Measurements from ENCODE around the gene TET2. TPM values are rescaled to one million over a fixed set of nuclear protein-coding genes. Genes with fewer than 3 reads are reported as not detected.

TET2 gene
- total RNA-seq, 1 donor from 2014 or later, result 30.0 TPM

- DNase-seq (no peak), ATAC-seq (no peak)
- Histone ChIP-seq H3K36me3 (peaks cover 61% of the 10 kb centered on the region), H3K27ac (no peak overlapping the region), H3K4me3 (no peak overlapping the region), H3K27me3 (no peaks in the 10 kb centered on the region), H3K4me1 (no peaks in the 10 kb centered on the region), H3K9me3 (no peaks in the 10 kb centered on the region)
- intact Hi-C loops (cut with DNase I), result no loop called here
- TF ChIP-seq, protein P1, sequence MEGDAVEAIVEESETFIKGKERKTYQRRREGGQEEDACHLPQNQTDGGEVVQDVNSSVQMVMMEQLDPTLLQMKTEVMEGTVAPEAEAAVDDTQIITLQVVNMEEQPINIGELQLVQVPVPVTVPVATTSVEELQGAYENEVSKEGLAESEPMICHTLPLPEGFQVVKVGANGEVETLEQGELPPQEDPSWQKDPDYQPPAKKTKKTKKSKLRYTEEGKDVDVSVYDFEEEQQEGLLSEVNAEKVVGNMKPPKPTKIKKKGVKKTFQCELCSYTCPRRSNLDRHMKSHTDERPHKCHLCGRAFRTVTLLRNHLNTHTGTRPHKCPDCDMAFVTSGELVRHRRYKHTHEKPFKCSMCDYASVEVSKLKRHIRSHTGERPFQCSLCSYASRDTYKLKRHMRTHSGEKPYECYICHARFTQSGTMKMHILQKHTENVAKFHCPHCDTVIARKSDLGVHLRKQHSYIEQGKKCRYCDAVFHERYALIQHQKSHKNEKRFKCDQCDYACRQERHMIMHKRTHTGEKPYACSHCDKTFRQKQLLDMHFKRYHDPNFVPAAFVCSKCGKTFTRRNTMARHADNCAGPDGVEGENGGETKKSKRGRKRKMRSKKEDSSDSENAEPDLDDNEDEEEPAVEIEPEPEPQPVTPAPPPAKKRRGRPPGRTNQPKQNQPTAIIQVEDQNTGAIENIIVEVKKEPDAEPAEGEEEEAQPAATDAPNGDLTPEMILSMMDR (IDR thresholded peaks at IDR 0.05), result no peak
These were observed 127.8 kb downstream of the TET2 start for GRCh38 chr4:105274504-105274903.

- Histone ChIP-seq H3K27ac (no peak overlapping the region), H3K36me3 (peaks cover 41% of the 10 kb centered on the region), H3K9me3 (no peaks in the 10 kb centered on the region), H3K4me1 (no peaks in the 10 kb centered on the region), H3K4me3 (no peak overlapping the region), H3K27me3 (no peaks in the 10 kb centered on the region)
- DNase-seq (no peak), ATAC-seq (no peak)
- TF ChIP-seq, protein P1 (IDR thresholded peaks at IDR 0.05), result no peak
- intact Hi-C loops (cut with DNase I), result no loop called here
These were observed 129.9 kb downstream of the TET2 start for GRCh38 chr4:105276361-105277104.

DNA sequence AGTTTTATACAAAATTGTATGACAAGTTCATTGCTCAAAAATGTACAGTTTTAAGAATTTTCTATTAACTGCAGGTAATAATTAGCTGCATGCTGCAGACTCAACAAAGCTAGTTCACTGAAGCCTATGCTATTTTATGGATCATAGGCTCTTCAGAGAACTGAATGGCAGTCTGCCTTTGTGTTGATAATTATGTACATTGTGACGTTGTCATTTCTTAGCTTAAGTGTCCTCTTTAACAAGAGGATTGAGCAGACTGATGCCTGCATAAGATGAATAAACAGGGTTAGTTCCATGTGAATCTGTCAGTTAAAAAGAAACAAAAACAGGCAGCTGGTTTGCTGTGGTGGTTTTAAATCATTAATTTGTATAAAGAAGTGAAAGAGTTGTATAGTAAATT lies 131.0 kb downstream of the TET2 start:
- DNase-seq (no peak), ATAC-seq (no peak)
- intact Hi-C loops (cut with DNase I), result no loop called here
- Histone ChIP-seq H3K4me3 (no peak overlapping the region), H3K27me3 (no peaks in the 10 kb centered on the region), H3K9me3 (no peaks in the 10 kb centered on the region), H3K4me1 (no peaks in the 10 kb centered on the region), H3K27ac (no peak overlapping the region), H3K36me3 (peaks cover 29% of the 10 kb centered on the region)
- TF ChIP-seq, protein P1 (IDR thresholded peaks at IDR 0.05), result no peak

DNA sequence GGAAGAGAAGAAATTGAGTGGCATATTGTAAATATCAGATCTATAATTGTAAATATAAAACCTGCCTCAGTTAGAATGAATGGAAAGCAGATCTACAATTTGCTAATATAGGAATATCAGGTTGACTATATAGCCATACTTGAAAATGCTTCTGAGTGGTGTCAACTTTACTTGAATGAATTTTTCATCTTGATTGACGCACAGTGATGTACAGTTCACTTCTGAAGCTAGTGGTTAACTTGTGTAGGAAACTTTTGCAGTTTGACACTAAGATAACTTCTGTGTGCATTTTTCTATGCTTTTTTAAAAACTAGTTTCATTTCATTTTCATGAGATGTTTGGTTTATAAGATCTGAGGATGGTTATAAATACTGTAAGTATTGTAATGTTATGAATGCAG lies 132.6 kb downstream of the TET2 start:
- H3K27me3 ChIP-seq, result no peaks in the 10 kb centered on the region
- ATAC-seq (no peak), DNase-seq (no peak)
- H3K9me3 ChIP-seq, result no peaks in the 10 kb centered on the region
- peaks cover 23% of the 10 kb centered on the region for H3K36me3 ChIP-seq
- TF ChIP-seq, protein P1 (IDR thresholded peaks at IDR 0.05), result no peak
- H3K4me1 ChIP-seq, result no peaks in the 10 kb centered on the region
- intact Hi-C loops (cut with DNase I), result no loop called here
- H3K4me3 ChIP-seq, result no peak overlapping the region
- no peak overlapping the region for H3K27ac ChIP-seq

DNA sequence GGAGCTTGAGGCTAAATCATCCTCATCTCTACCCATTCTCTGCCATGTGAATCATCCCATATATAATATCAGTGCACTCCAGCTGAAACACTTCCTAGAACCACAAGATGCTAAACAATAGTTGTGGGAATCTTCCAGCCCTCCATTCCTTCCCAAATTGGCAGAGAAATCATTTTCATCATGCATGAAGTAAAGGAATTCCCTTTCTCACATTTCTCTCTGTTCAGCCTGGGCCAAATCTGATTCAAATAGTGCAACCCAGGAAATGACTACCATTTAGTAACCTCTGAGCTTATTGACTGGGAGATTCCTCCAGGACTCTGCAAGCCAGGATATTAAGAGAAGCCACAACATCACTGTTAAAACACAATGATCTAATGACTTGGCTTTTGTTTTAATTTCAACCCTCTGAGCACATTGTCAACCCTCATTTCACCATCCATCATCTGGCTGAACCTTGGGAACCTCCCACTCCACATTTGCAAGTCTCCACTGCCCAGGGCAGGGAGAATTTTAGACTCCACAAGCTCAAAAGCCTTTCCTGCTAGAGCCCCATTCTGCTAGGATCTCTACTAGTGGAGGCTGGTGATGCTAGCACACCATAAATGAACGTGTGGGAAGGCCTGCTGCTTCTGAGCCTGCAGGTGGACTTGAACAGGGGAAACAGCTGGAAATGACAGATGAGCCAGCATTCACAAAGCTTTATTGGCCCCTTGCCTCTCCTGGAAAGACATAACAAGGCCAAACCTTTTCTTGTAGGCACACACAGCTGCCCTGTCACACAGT lies 133.9 kb downstream of the TET2 start:
- intact Hi-C loops (cut with DNase I), result no loop called here
- H3K4me1 ChIP-seq, result no peaks in the 10 kb centered on the region
- no peaks in the 10 kb centered on the region for H3K27me3 ChIP-seq
- TF ChIP-seq, protein P1 (IDR thresholded peaks at IDR 0.05), result no peak
- peaks cover 17% of the 10 kb centered on the region for H3K36me3 ChIP-seq
- H3K9me3 ChIP-seq, result no peaks in the 10 kb centered on the region
- no peak overlapping the region for H3K27ac ChIP-seq
- DNase-seq (no peak), ATAC-seq (no peak)
- H3K4me3 ChIP-seq, result no peak overlapping the region

Measured in upper lobe of right lung (tissue), 1 donor.